Bone marrow (tissue), 2 donors: ENCODE results near the gene SPIRE2.
"Not testable (repeated sequence)": the region's sequence is repeated elsewhere in the genome, so short reads cannot be mapped to it uniquely, and the experiment has no call there.

Experiments
- DNase-seq, 2 donors: peaks; one replicate each; lab custom pipeline; 2025; lab: John Stamatoyannopoulos, UW

Gene SPIRE2

DNA sequence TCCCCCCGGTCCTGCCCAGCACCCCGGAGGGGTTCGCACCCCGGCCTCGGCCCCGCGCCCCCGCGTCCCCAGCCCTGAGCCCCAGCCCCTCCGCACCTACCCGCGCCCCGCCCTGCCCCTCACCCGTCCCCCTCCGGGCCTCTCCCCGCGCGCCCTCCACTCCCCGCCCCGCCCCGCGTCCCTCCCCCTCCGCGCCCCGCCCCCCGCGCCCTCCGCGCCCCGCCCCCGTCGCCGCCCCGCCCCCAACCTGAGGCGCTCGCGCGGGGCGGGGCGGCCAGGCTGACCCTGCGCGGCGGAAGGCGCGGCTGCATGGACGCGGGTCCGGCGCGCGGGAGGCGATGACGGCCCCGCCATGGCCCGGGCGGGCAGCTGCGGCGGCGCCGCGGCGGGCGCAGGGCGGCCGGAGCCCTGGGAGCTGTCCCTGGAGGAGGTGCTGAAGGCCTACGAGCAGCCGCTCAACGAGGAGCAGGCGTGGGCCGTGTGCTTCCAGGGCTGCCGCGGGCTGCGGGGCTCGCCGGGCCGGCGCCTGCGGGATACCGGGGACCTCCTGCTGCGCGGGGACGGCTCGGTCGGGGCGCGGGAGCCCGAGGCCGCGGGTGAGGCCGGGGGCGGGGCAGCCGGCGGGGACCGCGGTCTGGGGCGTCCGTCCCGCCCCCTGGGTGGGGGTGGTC is at the start of gene SPIRE2:
Gene SPIRE2 (plus strand): TSS at position 277 of the 671 bp plus-strand sequence. CDS start 76 bp downstream, at position 353.
- peak; percentile 14 to 24 for DNase-seq

- DNase-seq = no peak
Observed at GRCh38 chr16:89779231-89779908, 48.9 kb upstream of the SPIRE2 start.

DNA sequence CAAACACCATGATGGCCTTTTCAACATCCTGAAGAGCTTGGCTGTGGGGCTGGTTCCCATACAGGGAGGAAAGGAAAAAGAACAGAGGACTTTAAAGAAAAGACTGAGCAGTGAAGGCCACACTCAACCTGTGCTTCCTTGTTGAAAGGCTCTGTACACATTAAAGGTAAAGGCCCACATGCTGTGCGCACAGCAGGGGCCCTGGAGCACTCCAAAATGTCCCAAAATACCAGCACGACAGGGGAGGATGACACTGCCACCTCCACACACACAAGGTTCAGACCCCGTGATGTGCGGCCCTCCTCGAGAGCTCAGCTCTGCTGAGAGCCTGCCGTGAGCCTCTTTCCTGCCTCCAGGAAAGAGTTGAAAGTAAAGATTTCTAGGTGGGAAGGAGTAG is 48.4 kb upstream of the SPIRE2 start:
- no peak for DNase-seq

- no peak for DNase-seq
Observed at GRCh38 chr16:89782489-89782888, 45.8 kb upstream of the SPIRE2 start.

DNA sequence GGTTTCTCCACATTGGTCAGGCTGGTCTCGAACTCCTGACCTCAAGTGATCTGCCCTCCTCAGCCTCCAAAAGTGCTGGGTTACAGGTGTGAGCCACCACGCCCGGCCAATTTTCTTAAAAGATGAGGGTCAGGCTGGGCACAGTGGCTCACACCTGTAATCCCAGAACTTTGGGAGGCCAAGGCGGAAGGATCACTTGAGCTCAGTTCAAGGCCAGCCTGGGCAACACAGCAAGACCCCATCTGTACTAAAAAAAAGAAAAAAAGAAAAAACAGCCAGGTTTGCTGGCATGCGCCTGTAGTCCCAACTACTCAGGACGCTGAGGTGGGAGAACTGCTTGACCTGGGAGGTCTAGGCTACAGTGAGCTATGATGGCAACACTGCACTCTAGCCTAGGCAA is 44.3 kb upstream of the SPIRE2 start:
- DNase-seq = not testable (repeated sequence)

DNA sequence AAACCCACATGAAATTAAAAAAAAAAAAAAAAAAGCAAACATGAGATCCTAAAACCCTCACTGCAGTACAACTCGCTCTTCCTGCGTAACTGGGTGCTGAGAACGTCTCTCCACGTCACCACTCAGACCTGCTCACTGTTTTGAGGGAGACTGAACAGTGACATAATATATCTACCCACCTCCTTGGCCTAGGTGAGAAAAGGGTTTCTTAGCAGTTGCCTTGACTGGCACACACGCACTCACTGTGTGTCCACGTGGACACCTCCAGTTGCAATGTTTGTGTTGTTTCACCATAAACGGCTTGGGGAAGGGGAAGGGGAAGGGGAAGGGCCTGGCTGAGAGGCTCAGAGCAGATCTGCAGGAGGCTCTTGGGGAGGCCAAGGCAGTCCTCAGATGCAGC is 43.9 kb upstream of the SPIRE2 start:
- no peak for DNase-seq

DNA sequence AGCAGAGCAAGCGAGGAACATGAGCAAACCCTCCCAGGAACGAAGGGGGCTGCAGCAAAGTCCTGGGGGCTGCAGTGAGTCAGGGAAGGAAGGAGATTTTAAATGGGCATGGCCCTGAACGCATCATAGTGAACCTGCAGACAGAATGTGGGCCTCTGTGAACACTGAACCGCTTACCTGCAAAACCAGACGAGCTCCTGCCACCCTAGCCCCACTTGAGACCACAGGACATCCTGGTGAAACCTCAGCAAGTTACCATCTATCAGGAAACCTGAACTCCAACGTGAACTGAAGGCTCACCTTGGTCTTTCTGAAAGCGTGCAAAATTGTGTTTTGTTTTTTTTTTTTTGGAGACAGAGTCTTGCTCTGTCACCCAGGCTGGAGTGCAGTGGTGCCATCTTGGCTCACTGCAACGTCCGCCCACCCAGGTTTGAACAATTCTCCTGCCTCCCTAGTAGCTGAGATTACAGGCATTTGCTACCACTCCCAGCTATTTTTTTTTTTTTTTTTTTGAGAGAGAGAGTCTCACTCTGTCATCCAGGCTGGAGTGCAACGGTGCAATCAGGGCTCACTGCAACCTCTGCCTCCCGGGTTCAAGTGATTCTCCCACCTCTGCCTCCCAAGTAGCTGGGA is 42.6 kb upstream of the SPIRE2 start:
- DNase-seq = no peak

DNA sequence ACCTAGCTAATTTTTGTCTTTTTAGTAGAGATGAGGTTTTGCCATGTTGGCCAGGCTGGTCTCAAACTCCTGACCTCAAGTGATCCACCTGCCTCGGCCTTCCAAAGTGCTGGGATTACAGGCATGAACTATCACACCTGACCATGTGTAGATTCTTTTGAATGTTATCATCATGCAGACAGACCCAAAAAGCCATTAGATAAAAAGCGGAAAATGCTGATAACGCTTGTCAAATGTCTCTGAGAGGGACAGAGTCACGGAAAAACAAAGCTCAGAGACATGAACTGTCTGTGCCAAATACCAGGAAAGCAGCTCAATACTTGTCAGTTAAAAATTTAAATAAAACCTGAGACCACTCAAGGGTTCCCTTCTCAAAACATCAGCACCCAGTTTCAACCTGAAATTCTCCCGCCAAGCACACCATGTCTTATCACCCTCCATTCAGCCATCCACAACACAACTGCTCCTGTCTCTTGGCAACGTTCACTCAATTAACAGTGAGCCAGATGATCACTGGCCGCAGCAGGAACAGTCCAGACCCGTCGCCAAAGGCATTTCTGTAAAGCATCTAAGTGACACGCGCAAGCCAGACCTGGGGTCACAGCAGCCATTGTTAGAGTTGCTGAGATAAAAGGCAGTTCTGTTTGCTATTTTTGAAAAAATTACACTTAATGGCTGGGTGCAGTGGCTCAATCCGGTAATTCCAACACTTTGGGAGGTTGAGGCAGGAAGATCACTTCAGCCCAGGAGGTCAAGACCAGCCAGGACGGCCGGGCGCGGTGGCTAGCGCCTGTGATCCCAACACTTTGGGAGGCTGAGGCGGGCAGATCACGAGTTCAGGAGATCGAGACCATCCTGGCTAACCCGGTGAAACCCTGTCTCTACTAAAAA is 41.6 kb upstream of the SPIRE2 start:
- no peak for DNase-seq

DNA sequence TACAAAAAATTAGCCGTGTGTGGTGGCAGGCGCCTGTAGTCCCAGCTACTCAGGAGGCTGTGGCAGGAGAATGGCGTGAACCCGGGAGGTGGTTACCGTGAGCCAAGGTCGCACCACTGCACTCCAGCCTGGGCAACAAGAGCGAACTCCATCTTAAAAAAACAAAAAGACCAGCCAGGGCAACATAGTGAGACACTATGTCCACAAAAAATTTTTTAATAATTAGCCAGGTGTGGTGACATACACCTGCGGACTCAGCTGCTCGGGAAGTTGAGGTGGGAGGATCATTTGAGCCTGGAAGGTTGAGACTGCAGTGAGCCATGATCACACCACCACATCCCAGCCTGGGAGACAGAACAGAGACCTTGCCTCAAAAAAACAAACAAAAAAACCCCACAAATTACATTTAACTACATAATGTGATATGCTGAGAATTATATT is 40.9 kb upstream of the SPIRE2 start:
- no peak for DNase-seq

GRCh38 chr16:89791278-89791995 is 36.8 kb upstream of the SPIRE2 start:
- no peak for DNase-seq

GRCh38 chr16:89793092-89793491 is 35.2 kb upstream of the SPIRE2 start:
- not testable (repeated sequence) for DNase-seq

GRCh38 chr16:89793955-89794354 is 34.3 kb upstream of the SPIRE2 start:
- no peak for DNase-seq

GRCh38 chr16:89795676-89796075 is 32.6 kb upstream of the SPIRE2 start:
- no peak for DNase-seq

DNA sequence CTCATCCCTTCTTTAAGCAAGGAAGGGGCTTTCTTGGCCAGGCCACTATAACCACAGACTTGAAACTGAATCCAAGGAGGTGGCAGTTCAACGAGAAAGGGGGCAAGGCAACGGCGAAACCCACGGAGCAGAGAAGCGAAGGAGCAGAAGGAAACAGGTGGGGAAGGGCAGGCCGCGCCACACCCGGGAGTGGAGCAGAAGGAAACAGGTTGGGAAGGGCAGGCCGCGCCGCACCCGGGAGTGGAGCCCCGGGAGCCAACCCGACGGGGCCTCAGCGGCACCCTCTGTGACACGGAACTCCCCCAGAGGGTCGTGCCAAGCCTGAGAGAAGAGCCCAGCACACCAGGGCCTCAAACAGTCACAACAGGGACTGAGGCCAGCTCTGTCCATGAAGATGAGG is 32.2 kb upstream of the SPIRE2 start:
- DNase-seq = no peak

DNA sequence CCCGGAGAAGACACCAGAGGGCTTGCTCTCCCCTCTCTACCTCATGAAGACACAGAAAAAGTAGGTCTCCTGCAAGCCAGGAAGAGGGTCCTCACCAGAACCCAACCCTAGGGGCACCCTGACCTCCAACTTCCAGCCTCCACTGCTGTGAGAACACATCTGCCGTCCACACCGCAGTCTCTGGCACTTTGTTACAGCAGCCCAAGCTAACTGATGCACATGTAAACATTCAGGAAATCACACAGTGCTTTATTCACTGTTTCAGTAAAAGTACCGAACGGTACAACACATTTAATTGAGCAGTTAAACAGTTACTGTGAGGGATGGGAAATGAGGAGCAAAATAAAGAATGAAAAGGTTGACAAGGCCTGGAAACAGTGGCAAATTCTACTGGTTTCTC is 30.1 kb upstream of the SPIRE2 start:
- DNase-seq = no peak

DNA sequence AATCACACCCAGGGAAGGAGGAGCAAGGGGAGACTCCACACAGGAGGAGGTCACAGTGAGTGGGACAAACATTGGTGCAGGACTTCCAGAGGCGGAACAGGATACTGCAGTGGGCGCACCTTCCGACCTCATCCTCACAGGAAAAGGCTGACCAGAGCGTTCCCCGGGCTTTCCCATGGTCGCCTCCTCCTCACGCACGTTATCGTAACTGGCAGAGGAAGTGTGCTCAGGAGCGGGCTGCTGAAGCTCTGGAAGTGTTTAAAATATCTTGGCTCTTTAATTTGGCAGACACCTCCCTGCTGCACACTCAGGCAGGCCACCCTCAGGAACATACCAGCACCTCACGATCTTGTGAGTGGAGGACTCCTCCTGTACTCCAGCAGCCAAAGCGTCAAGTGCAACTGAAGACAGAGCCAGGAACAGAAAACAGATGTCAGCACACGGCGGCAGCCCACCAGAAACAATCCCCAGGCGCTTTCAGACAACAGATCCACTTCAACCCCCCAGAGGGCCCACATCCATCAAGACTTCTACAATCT is 29.4 kb upstream of the SPIRE2 start:
- no peak for DNase-seq

DNA sequence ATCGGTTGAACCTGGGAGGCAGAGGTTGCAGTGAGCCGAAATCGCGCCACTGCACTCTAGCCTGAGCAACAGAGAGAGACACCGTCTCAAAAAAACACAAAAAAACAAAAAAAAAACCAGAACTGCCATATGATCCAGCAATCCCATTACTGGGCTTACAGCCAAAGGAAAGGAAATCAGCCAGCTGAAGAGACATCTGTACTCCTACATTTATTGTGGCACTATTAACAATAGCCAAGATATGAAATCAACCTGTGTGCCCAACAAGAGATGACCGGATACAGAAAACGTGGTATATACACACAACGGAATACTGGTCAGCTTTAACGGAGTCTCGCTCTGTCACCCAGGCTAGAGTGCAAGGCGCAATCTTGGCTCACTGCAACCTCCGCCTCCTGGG is 26.5 kb upstream of the SPIRE2 start:
- DNase-seq = no peak

- no peak for DNase-seq
Observed at GRCh38 chr16:89805136-89805905, 23.0 kb upstream of the SPIRE2 start.

GRCh38 chr16:89806589-89807193 is 21.6 kb upstream of the SPIRE2 start:
- DNase-seq = not testable (repeated sequence)

- DNase-seq = no peak
Observed at GRCh38 chr16:89808475-89808874, 19.8 kb upstream of the SPIRE2 start.
